ENCODE measurements around the gene SH3BP4. TPM values are rescaled to one million over a fixed set of nuclear protein-coding genes. Genes with fewer than 3 reads are reported as not detected.

Gene SH3BP4
- total RNA-seq, 2 experiments from 2014 or later = 0.06 TPM; not detected in 1

- no peaks in the 10 kb centered on the region for H3K4me1 ChIP-seq (ENCODE audit: insufficient read depth, low read length, poor library complexity, severe bottlenecking)
- H3K4me3 ChIP-seq (ENCODE audit: low read depth, low read length, poor library complexity, severe bottlenecking) = no peak overlapping the region
- intact Hi-C loops (cut with micrococcal nuclease; ENCODE audit: unreplicated experiment) = no loop called here
- no peaks in the 10 kb centered on the region for H3K79me2 ChIP-seq (ENCODE audit: insufficient read depth, low read depth, low read length)
- no peak overlapping the region for H3K27ac ChIP-seq (ENCODE audit: low read depth, low read length, poor library complexity, severe bottlenecking)
- no peaks in the 10 kb centered on the region for H3K9me2 ChIP-seq (ENCODE audit: insufficient read depth, low read length)
- ChIA-PET POLR2A (no interaction called here), CTCF (ENCODE audit: unreplicated experiment) (no interaction called here)
- TF ChIP-seq CTCF (conservative IDR thresholded peaks at IDR 0.05; ENCODE audit: low read length) = no peak
- BruUV-seq (replicated peaks) = no TSS peak
- no peaks in the 10 kb centered on the region for H4K20me1 ChIP-seq (ENCODE audit: insufficient read depth, low read length)
- H3K36me3 ChIP-seq (ENCODE audit: insufficient read depth, low read length) = no peaks in the 10 kb centered on the region
- no peaks in the 10 kb centered on the region for H3K9me3 ChIP-seq (ENCODE audit: low read length)
- no peak overlapping the region for H2AFZ ChIP-seq (ENCODE audit: low read length)
- no peak for DNase-seq (ENCODE audit: low spot score)
- no peak overlapping the region for H3K4me2 ChIP-seq (ENCODE audit: low read length)
Observed at GRCh38 chr2:235025800-235026536, 74.2 kb downstream of the SH3BP4 start.

- Histone ChIP-seq H3K4me2 (ENCODE audit: low read length) (no peak overlapping the region), H3K36me3 (ENCODE audit: insufficient read depth, low read length) (no peaks in the 10 kb centered on the region), H3K9me3 (ENCODE audit: low read length) (no peaks in the 10 kb centered on the region), H3K27ac (ENCODE audit: low read depth, low read length, poor library complexity, severe bottlenecking) (no peak overlapping the region), H3K79me2 (ENCODE audit: insufficient read depth, low read depth, low read length) (no peaks in the 10 kb centered on the region), H3K4me1 (ENCODE audit: insufficient read depth, low read length, poor library complexity, severe bottlenecking) (no peaks in the 10 kb centered on the region), H3K9me2 (ENCODE audit: insufficient read depth, low read length) (no peaks in the 10 kb centered on the region), H2AFZ (ENCODE audit: low read length) (no peak overlapping the region), H3K4me3 (ENCODE audit: low read depth, low read length, poor library complexity, severe bottlenecking) (no peak overlapping the region), H4K20me1 (ENCODE audit: insufficient read depth, low read length) (no peaks in the 10 kb centered on the region)
- CTCF ChIA-PET (ENCODE audit: unreplicated experiment) = no interaction called here
- intact Hi-C loops (cut with micrococcal nuclease; ENCODE audit: unreplicated experiment) = no loop called here
- TF ChIP-seq EZH2phosphoT487 (IDR thresholded peaks at IDR 0.05; ENCODE audit: borderline replicate concordance, low read depth, low read length) (no peak), CTCF (conservative IDR thresholded peaks at IDR 0.05; ENCODE audit: low read length) (no peak)
- no peak for DNase-seq (ENCODE audit: low spot score)
- BruUV-seq (replicated peaks) = no TSS peak
- POLR2A ChIA-PET = no interaction called here
Observed at GRCh38 chr2:235026649-235027557, 75.1 kb downstream of the SH3BP4 start.
